Endothelial cell (in vitro differentiated cells): Measurements from ENCODE around the gene SASH1. TPM values are rescaled to one million over a fixed set of nuclear protein-coding genes. Genes with fewer than 3 reads are reported as not detected.

ENCODE experiments used
- DNase-seq: peaks from one replicate; pipeline ENCODE4 v3.0.0; 2021; ENCODE audit warnings: low spot score
- H3K27ac Mint-ChIP-seq: one replicate; pipeline ENCODE4 v1.8.0; 2021; ENCODE audit warnings: mixed read lengths, inconsistent platforms; ENCODE audit not compliant: unreplicated experiment
- H3K27me3 Mint-ChIP-seq: one replicate; pipeline ENCODE4 v1.8.0; 2021; ENCODE audit warnings: mild to moderate bottlenecking, moderate library complexity, mixed read lengths, inconsistent platforms; ENCODE audit not compliant: unreplicated experiment
- H3K36me3 Mint-ChIP-seq: one replicate; pipeline ENCODE4 v1.8.0; 2021; ENCODE audit warnings: mild to moderate bottlenecking, low read depth, mixed read lengths, inconsistent platforms; ENCODE audit not compliant: unreplicated experiment
- H3K4me1 Mint-ChIP-seq: one replicate; pipeline ENCODE4 v1.8.0; 2021; ENCODE audit warnings: mild to moderate bottlenecking, mixed read lengths, inconsistent platforms; ENCODE audit not compliant: unreplicated experiment
- H3K4me3 Mint-ChIP-seq: one replicate; pipeline ENCODE4 v1.8.0; 2021; ENCODE audit warnings: mild to moderate bottlenecking, mixed read lengths, inconsistent platforms; ENCODE audit not compliant: unreplicated experiment
- H3K9me3 Mint-ChIP-seq: one replicate; pipeline ENCODE4 v1.8.0; 2021; ENCODE audit warnings: mixed read lengths, inconsistent platforms; ENCODE audit not compliant: unreplicated experiment
- total RNA-seq: library from RNA; stranded (reverse); fragmentation: NEBNext Ultra II Directional; extraction: Animal tissue kit (Norgen Biotek cat#: 25700); gene quantifications from one replicate; pipeline ENCODE4 v1.2.1, GENCODE V29; 2021; ENCODE audit not compliant: unreplicated experiment
- TF ChIP-seq, protein P1 (sequence below): fragments of 200-600 bp; sonication (generic); IDR thresholded peaks from one replicate; pipeline ENCODE4 v1.5.0; 2021; ENCODE audit warnings: antibody characterized with exemption; ENCODE audit not compliant: unreplicated experiment

The SASH1 gene
- total RNA-seq, 1 donor from 2014 or later, result 138 TPM

DNA sequence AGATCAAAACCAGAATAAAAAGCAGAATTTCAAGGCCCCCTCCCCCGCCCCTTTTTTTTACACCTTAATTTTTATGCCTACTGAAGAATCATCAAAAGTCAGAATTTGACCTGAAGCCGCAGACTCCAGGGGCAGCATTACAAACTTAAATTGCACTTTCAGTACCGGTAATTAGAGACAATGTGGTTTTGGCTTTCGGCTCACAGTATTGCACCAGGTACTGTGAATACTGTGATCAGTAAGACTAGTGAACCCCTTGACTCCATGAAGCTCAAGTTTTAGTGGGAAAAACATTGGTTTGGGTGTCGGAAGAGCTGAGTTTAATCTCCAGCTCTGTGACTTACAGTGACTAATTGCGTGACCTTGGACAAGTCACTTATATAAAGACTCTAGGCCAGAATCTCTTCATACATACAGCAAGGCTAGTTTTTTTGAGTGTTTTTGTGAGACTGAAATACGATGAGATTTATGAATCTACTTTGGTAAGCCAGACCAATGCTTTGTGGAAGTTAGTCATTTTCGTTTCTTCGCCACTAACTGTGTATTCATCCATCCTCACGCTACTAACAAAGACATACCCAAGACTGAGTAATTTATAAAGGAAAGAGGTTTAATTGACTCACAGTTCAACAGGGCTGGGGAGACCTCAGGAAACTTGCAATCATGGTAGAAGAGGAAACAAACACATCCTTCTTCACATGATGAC lies 114.7 kb downstream of the SASH1 start:
- Mint-ChIP-seq H3K36me3 (peaks cover 51% of the 10 kb centered on the region), H3K27me3 (peaks cover 2% of the 10 kb centered on the region), H3K9me3 (no peaks in the 10 kb centered on the region), H3K4me3 (peak overlapping the region; percentile 47), H3K4me1 (peaks cover 51% of the 10 kb centered on the region), H3K27ac (peak overlapping the region; percentile 48)
- TF ChIP-seq, protein P1, sequence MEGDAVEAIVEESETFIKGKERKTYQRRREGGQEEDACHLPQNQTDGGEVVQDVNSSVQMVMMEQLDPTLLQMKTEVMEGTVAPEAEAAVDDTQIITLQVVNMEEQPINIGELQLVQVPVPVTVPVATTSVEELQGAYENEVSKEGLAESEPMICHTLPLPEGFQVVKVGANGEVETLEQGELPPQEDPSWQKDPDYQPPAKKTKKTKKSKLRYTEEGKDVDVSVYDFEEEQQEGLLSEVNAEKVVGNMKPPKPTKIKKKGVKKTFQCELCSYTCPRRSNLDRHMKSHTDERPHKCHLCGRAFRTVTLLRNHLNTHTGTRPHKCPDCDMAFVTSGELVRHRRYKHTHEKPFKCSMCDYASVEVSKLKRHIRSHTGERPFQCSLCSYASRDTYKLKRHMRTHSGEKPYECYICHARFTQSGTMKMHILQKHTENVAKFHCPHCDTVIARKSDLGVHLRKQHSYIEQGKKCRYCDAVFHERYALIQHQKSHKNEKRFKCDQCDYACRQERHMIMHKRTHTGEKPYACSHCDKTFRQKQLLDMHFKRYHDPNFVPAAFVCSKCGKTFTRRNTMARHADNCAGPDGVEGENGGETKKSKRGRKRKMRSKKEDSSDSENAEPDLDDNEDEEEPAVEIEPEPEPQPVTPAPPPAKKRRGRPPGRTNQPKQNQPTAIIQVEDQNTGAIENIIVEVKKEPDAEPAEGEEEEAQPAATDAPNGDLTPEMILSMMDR, result no peak
- no peak for DNase-seq

DNA sequence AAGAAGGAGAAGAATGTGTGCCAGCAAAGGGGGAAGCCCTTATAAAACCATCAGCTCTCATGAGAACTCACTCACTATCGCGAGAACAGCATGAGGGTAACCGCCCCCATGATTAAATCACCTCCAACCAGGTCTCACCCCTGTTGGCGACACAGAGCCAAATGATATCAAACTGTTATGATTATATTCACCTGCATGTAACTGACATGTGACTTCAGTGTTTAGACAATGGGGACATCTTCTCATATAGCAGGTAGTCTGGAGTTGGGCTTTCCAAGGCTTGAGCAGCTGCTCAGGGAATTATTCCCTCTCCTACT lies 115.2 kb downstream of the SASH1 start:
- Mint-ChIP-seq H3K36me3 (peaks cover 46% of the 10 kb centered on the region), H3K4me3 (peak overlapping the region; percentile 47), H3K27me3 (peaks cover 2% of the 10 kb centered on the region), H3K9me3 (no peaks in the 10 kb centered on the region), H3K4me1 (peaks cover 48% of the 10 kb centered on the region), H3K27ac (peak overlapping the region; percentile 48)
- TF ChIP-seq, protein P1, result no peak
- DNase-seq, result no peak

DNA sequence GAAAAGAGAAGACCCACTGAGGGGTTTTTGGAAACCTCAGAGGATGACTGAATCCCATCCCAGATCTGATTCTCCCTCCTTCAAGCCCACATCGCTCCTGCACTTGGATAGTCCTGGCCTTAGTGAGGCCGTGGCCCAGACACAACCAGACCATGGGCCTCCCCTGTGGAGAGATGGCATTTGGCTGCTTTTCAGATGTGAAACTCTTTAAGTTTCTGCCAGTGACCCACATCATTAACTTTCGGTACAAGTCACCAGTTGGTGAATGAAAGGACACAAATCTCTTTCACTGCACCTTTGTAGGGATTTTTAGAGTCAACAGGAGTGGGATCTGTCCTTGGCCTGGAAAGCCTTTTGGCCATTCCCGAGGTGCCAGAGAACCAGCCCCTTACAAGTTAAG lies 116.6 kb downstream of the SASH1 start:
- H3K36me3 Mint-ChIP-seq, result peaks cover 40% of the 10 kb centered on the region
- no peaks in the 10 kb centered on the region for H3K9me3 Mint-ChIP-seq
- no peak for DNase-seq
- peaks cover 51% of the 10 kb centered on the region for H3K4me1 Mint-ChIP-seq
- no peak overlapping the region for H3K4me3 Mint-ChIP-seq
- H3K27ac Mint-ChIP-seq, result peak overlapping the region; percentile 70
- no peaks in the 10 kb centered on the region for H3K27me3 Mint-ChIP-seq
- TF ChIP-seq, protein P1, result no peak

DNA sequence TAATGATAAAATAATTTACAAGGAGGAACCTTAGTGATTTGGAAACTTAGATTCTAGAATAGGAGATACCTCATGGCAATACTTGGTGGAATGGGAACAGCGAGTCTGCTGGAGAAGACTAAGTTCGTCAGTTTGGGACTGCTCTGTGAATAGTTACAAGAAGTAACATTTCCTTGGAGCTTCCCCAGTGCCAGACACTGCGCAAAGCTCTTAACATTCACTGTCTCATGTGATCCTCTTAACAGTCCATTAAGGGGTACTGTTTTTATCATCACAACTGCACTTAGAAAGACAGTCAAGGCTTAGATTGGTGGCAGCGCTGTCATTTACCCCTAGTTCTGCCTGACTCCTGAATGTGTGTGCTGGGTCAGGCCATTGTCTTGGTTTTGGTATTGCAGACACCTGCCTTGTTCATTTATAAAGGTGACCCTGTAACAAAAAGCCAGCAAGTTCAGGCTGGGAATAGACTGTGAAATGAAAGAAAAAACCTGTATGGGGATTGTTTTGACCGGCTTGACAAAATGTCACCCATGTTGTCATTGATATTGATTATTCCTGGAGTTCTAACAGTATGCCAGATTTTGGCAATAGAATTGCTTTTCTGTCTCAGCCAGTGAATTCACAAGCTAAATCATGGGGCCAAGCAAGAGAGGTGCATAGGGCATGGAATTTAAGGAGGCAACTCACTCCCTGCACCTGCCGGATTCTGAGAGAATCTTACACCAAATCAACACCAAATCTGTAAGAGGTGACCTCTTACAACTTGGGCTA lies 118.4 kb downstream of the SASH1 start:
- peak overlapping the region; percentile 5 for H3K27ac Mint-ChIP-seq
- H3K36me3 Mint-ChIP-seq, result peaks cover 30% of the 10 kb centered on the region
- H3K4me1 Mint-ChIP-seq, result peaks cover 51% of the 10 kb centered on the region
- DNase-seq, result no peak
- H3K9me3 Mint-ChIP-seq, result no peaks in the 10 kb centered on the region
- TF ChIP-seq, protein P1, result no peak
- peaks cover 9% of the 10 kb centered on the region for H3K27me3 Mint-ChIP-seq
- no peak overlapping the region for H3K4me3 Mint-ChIP-seq

DNA sequence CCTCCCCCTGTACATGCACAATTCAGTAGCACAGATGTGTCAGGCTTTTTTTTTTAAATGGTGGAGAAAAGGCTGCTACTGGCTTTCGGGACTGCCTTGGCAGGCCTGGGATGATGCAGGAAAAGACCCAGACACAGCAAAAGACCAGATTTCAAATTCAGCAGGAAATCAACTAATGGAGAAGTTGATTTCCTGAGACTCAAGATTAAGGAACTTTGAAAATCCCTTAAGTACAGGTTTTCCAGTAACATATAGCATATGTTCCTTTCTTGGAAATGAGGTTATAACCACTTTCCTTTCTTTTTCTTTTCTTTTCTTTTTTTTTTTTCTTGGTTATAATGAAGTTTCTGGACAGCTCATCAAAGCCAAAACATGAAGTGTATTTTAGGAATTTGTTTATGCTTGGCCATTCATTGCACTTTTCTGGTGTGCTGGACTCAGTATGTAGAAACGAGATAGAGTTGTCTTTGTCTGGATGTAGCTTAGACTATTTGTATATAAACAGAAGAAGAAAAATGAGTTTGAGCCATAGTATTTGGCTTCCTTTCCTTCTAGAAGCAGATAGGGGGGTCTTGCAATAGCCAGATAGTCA lies 119.4 kb downstream of the SASH1 start:
- H3K4me1 Mint-ChIP-seq, result peaks cover 57% of the 10 kb centered on the region
- H3K27ac Mint-ChIP-seq, result no peak overlapping the region
- H3K9me3 Mint-ChIP-seq, result no peaks in the 10 kb centered on the region
- TF ChIP-seq, protein P1, result no peak
- H3K27me3 Mint-ChIP-seq, result peaks cover 9% of the 10 kb centered on the region
- no peak overlapping the region for H3K4me3 Mint-ChIP-seq
- peaks cover 33% of the 10 kb centered on the region for H3K36me3 Mint-ChIP-seq
- DNase-seq, result no peak
